ENCODE measurements around the gene MYH14. TPM values are rescaled to one million over a fixed set of nuclear protein-coding genes. Genes with fewer than 3 reads are reported as not detected.

MYH14 gene
- total and polyA plus RNA-seq, 9 donors: 0.23 to 82.1 (median 3.2) TPM

DNA sequence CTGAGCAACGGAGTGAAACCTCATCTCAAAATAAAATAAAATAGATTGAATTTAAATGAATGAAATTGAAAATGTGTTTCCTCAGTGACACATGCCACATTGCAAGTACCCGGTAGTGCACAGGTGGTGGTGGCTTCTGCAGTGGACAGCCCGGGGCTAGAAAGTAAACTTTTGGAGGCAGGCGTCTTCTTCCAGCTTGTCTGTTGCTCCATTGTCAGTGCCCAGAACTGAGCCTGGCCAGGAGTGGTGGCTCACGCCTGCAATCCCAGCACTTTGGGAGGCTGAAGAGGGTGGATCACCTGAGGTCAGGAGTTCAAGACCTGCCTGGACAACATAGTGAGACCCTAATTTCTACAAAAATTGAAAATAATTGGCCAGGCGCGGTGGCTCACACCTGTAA is 5.7 kb downstream of the MYH14 start:
- no peaks in the 10 kb centered on the region for H3K36me3 ChIP-seq
- no peak overlapping the region for H3K4me3 ChIP-seq
- WGBS, 3 donors: 80 to 86% (median 85%) methylated on average over 7 of the region's 7 CpGs
- no peak for DNase-seq
- no peaks in the 10 kb centered on the region for H3K4me1 ChIP-seq (ENCODE audit: insufficient read depth)
- no peak overlapping the region for H3K27ac ChIP-seq
- intact Hi-C loops (cut with DNase I): no loop called here
- H3K9me3 ChIP-seq: no peaks in the 10 kb centered on the region
- no peaks in the 10 kb centered on the region for H3K27me3 ChIP-seq
- TF ChIP-seq EP300 (IDR thresholded peaks at IDR 0.05): no peak
- TF ChIP-seq, protein P1, sequence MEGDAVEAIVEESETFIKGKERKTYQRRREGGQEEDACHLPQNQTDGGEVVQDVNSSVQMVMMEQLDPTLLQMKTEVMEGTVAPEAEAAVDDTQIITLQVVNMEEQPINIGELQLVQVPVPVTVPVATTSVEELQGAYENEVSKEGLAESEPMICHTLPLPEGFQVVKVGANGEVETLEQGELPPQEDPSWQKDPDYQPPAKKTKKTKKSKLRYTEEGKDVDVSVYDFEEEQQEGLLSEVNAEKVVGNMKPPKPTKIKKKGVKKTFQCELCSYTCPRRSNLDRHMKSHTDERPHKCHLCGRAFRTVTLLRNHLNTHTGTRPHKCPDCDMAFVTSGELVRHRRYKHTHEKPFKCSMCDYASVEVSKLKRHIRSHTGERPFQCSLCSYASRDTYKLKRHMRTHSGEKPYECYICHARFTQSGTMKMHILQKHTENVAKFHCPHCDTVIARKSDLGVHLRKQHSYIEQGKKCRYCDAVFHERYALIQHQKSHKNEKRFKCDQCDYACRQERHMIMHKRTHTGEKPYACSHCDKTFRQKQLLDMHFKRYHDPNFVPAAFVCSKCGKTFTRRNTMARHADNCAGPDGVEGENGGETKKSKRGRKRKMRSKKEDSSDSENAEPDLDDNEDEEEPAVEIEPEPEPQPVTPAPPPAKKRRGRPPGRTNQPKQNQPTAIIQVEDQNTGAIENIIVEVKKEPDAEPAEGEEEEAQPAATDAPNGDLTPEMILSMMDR (IDR thresholded peaks at IDR 0.05): no peak

DNA sequence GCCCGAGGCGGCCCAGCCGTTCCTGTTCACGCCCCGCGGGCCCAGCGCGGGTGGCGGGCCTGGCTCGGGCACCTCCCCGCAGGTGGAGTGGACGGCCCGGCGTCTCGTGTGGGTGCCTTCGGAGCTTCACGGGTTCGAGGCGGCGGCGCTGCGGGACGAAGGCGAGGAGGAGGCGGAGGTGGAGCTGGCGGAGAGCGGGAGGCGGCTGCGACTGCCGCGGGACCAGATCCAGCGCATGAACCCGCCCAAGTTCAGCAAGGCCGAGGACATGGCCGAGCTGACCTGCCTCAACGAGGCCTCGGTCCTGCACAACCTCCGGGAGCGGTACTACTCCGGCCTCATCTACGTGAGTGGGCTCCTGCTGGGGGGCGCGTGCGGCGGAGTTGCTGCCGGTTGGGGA is 7.0 kb downstream of the MYH14 start:
- WGBS, 3 donors: 94 to 98% (median 96%) methylated on average over 46 of the region's 46 CpGs
- TF ChIP-seq EP300 (IDR thresholded peaks at IDR 0.05): no peak
- TF ChIP-seq, protein P1 (IDR thresholded peaks at IDR 0.05): no peak
- no peak for TF ChIP-seq POLR2A (IDR thresholded peaks at IDR 0.05)
- Histone ChIP-seq H3K9me3 (no peaks in the 10 kb centered on the region), H3K4me1 (ENCODE audit: insufficient read depth) (no peaks in the 10 kb centered on the region), H3K36me3 (no peaks in the 10 kb centered on the region), H3K4me3 (no peak overlapping the region), H3K27me3 (no peaks in the 10 kb centered on the region), H3K27ac (no peak overlapping the region)
- DNase-seq: no peak
- intact Hi-C loops (cut with DNase I): no loop called here

GRCh38 chr19:50213925-50214324 is 10.5 kb downstream of the MYH14 start:
- no peak overlapping the region for H3K27ac ChIP-seq
- H3K9me3 ChIP-seq: no peaks in the 10 kb centered on the region
- no peaks in the 10 kb centered on the region for H3K27me3 ChIP-seq
- 79 to 88% (median 87%) methylated on average over 1 of the region's 1 CpG for WGBS, 3 donors
- no peak for TF ChIP-seq POLR2A (IDR thresholded peaks at IDR 0.05)
- TF ChIP-seq EP300 (IDR thresholded peaks at IDR 0.05): no peak
- TF ChIP-seq, protein P1 (IDR thresholded peaks at IDR 0.05): no peak
- no peaks in the 10 kb centered on the region for H3K4me1 ChIP-seq (ENCODE audit: insufficient read depth)
- no peaks in the 10 kb centered on the region for H3K36me3 ChIP-seq
- DNase-seq: no peak
- H3K4me3 ChIP-seq: no peak overlapping the region
- intact Hi-C loops (cut with DNase I): no loop called here

- no peaks in the 10 kb centered on the region for H3K4me1 ChIP-seq (ENCODE audit: insufficient read depth)
- no peaks in the 10 kb centered on the region for H3K27me3 ChIP-seq
- H3K27ac ChIP-seq: no peak overlapping the region
- intact Hi-C loops (cut with DNase I): no loop called here
- no peak for DNase-seq
- WGBS, 3 donors: 24 to 33% (median 30%) methylated on average over 25 of the region's 25 CpGs
- no peak overlapping the region for H3K4me3 ChIP-seq
- H3K9me3 ChIP-seq: no peaks in the 10 kb centered on the region
- TF ChIP-seq, protein P1 (IDR thresholded peaks at IDR 0.05): no peak
- TF ChIP-seq POLR2A (IDR thresholded peaks at IDR 0.05) (no peak), EP300 (IDR thresholded peaks at IDR 0.05) (no peak)
- H3K36me3 ChIP-seq: no peaks in the 10 kb centered on the region
Measured at GRCh38 chr19:50214699-50215543, 11.5 kb downstream of the MYH14 start.
